SK-N-SH (cell line): ENCODE measurements around the gene CYP1B1. TPM values are rescaled to one million over a fixed set of nuclear protein-coding genes. Genes with fewer than 3 reads are reported as not detected.

Source experiments
- CTCF ChIA-PET: fragments of 300-600, 350-600 bp; formaldehyde crosslinking; extraction: SDS; loops from one replicate; lab custom pipeline; 2021; lab: Yijun Ruan, JAX
- POLR2A ChIA-PET: fragments of 350-600 bp; sonication (Branson Sonifier 250); formaldehyde crosslinking; extraction: SDS; loops from one replicate; lab custom pipeline; 2020; ENCODE audit warnings: antibody characterized with exemption, inconsistent platforms; lab: Yijun Ruan, JAX
- DNase-seq: peaks from one replicate; pipeline ENCODE4 v3.0.0; 2012
- H2AFZ ChIP-seq: fragments of 200-600 bp; sonication (generic); 2 replicates; pipeline ENCODE4 v1.8.1; 2016; ENCODE audit warnings: antibody characterized with exemption, mild to moderate bottlenecking, low read depth
- H3F3A ChIP-seq: fragments of 200-600 bp; sonication (generic); replicated peaks from 2 replicates; pipeline ENCODE3; 2016; ENCODE audit warnings: antibody characterized with exemption, mild to moderate bottlenecking; ENCODE audit not compliant: insufficient read depth
- H3K27ac ChIP-seq, 2 experiments: fragments of 200-500 bp in 1 of 2; fragments of 200-600 bp in 1 of 2; sonication (Bioruptor generic) in 1 of 2; sonication (generic), shearing (Covaris generic) in 1 of 2; 2 replicates each; pipeline versions ENCODE4 v1.5.1 to v1.6.1; 2014 to 2016; ENCODE audit warnings: low read depth in 2 of 2, inconsistent platforms in 1 of 2, low read length in 1 of 2, mild to moderate bottlenecking in 1 of 2, mixed read lengths in 1 of 2
- H3K27me3 ChIP-seq: fragments of 200-600 bp; sonication (generic), shearing (Covaris generic); 2 replicates; pipeline ENCODE4 v1.6.1; 2016; ENCODE audit warnings: mixed run types; ENCODE audit not compliant: insufficient read depth
- H3K36me3 ChIP-seq, 2 experiments: fragments of 200-500 bp in 1 of 2; fragments of 200-600 bp in 1 of 2; sonication (Bioruptor generic) in 1 of 2; sonication (generic) in 1 of 2; replicated peaks in 1 of 2; 2 replicates each; pipeline versions ENCODE3 to v1.5.1; 2014 to 2016; ENCODE audit warnings: low read length in 1 of 2, mild to moderate bottlenecking in 1 of 2; ENCODE audit not compliant: insufficient read depth in 2 of 2, control insufficient read depth in 1 of 2
- H3K4me1 ChIP-seq, 2 experiments: fragments of 200-500 bp in 1 of 2; fragments of 200-600 bp in 1 of 2; sonication (Bioruptor generic) in 1 of 2; sonication (generic), shearing (Covaris generic) in 1 of 2; 2 replicates each; pipeline versions ENCODE4 v1.5.1 to v1.6.1; 2014 to 2016; ENCODE audit warnings: low read depth in 1 of 2, low read length in 1 of 2, mixed run types in 1 of 2; ENCODE audit not compliant: insufficient read depth in 2 of 2, control insufficient read depth in 1 of 2
- H3K4me2 ChIP-seq: fragments of 200-600 bp; sonication (generic), shearing (Covaris generic); 2 replicates; pipeline ENCODE4 v1.6.1; 2017; ENCODE audit warnings: mixed run types
- H3K4me3 ChIP-seq, 2 experiments: fragments of 200-500 bp in 1 of 2; fragments of 200-600 bp in 1 of 2; sonication (Bioruptor generic) in 1 of 2; sonication (generic), shearing (Covaris generic) in 1 of 2; 2 replicates each; pipeline versions ENCODE4 v1.5.1 to v1.8.1; 2014 to 2016; ENCODE audit warnings: low read depth in 2 of 2, inconsistent platforms in 1 of 2, low read length in 1 of 2, mild to moderate bottlenecking in 1 of 2, mixed read lengths in 1 of 2, moderate library complexity in 1 of 2
- H3K79me2 ChIP-seq: fragments of 200-600 bp; sonication (generic); 2 replicates; pipeline ENCODE4 v1.8.1; 2017; ENCODE audit warnings: mild to moderate bottlenecking; ENCODE audit not compliant: insufficient read depth
- H3K9ac ChIP-seq: fragments of 200-600 bp; sonication (generic); 2 replicates; pipeline ENCODE4 v1.6.1; 2017; ENCODE audit warnings: mixed run types
- H3K9me2 ChIP-seq: fragments of 200-600 bp; sonication (generic); 2 replicates; pipeline ENCODE4 v1.6.1; 2017; ENCODE audit warnings: mixed run types
- H3K9me3 ChIP-seq: fragments of 200-600 bp; sonication (generic); 2 replicates; pipeline ENCODE4 v1.6.1; 2017; ENCODE audit warnings: mixed run types, mild to moderate bottlenecking, moderate library complexity
- H4K20me1 ChIP-seq: fragments of 200-600 bp; sonication (generic); 2 replicates; pipeline ENCODE4 v1.6.1; 2017; ENCODE audit warnings: mild to moderate bottlenecking, mixed run types; ENCODE audit not compliant: insufficient read depth
- CTCF ChIP-seq: fragments of 200-600 bp; sonication (generic); IDR thresholded peaks from 2 replicates; pipeline ENCODE4 v1.6.1; 2017; ENCODE audit warnings: antibody characterized with exemption, mild to moderate bottlenecking, moderate library complexity
- ELF1 ChIP-seq: IDR thresholded peaks from 2 replicates; pipeline ENCODE4 v1.4.0; 2012
- EP300 ChIP-seq, 2 experiments: IDR thresholded peaks; 2 replicates each; pipeline versions ENCODE4 v1.4.0 to v1.6.1; 2012; ENCODE audit warnings: borderline replicate concordance in 1 of 2, low read depth in 1 of 2, low read length in 1 of 2
- EZH2phosphoT487 ChIP-seq: fragments of 200-600 bp; sonication (generic); IDR thresholded peaks from 2 replicates; pipeline ENCODE4 v1.6.1; 2017; ENCODE audit warnings: low read depth, mixed run types, mild to moderate bottlenecking, antibody characterized with exemption, moderate library complexity, borderline replicate concordance
- FOSL2 ChIP-seq: IDR thresholded peaks from 2 replicates; pipeline ENCODE4 v1.4.0; 2012; ENCODE audit warnings: low read depth, mild to moderate bottlenecking, moderate library complexity, borderline replicate concordance
- FOXM1 ChIP-seq: IDR thresholded peaks from 2 replicates; pipeline ENCODE4 v1.4.0; 2012; ENCODE audit warnings: low read depth, mild to moderate bottlenecking
- GABPA ChIP-seq: IDR thresholded peaks from 2 replicates; pipeline ENCODE4 v1.4.0; 2012; ENCODE audit warnings: low read depth, mild to moderate bottlenecking
- GATA2 ChIP-seq: sonication (generic); formaldehyde crosslinking; IDR thresholded peaks from 2 replicates; pipeline ENCODE4 v1.5.0; 2020; ENCODE audit warnings: mild to moderate bottlenecking, missing genetic modification reagents
- MXI1 ChIP-seq: IDR thresholded peaks from 2 replicates; pipeline ENCODE4 v1.6.1; 2012; ENCODE audit warnings: mild to moderate bottlenecking, low read depth, low read length, improper control_type of control experiment
- NFIC ChIP-seq: IDR thresholded peaks from 2 replicates; pipeline ENCODE4 v1.4.0; 2012; ENCODE audit warnings: borderline replicate concordance
- NRF1 ChIP-seq: IDR thresholded peaks from 2 replicates; pipeline ENCODE4 v1.6.1; 2012; ENCODE audit warnings: low read depth, mild to moderate bottlenecking, low read length
- PBX3 ChIP-seq: IDR thresholded peaks from 2 replicates; pipeline ENCODE4; 2012
- POLR2AphosphoS5 ChIP-seq: IDR thresholded peaks from 2 replicates; pipeline ENCODE4 v1.6.1; 2012; ENCODE audit warnings: low read depth, low read length
- RAD21 ChIP-seq: IDR thresholded peaks from 2 replicates; pipeline ENCODE4 v1.6.1; 2012; ENCODE audit warnings: mild to moderate bottlenecking, low read length
- RCOR1 ChIP-seq: fragments of 150-350 bp; IDR thresholded peaks from 2 replicates; pipeline ENCODE4 v1.6.1; 2017; ENCODE audit warnings: antibody characterized with exemption, low read length
- RXRA ChIP-seq: IDR thresholded peaks from 2 replicates; pipeline ENCODE4 v1.4.0; 2012; ENCODE audit warnings: low read depth, mild to moderate bottlenecking, borderline replicate concordance
- SMC3 ChIP-seq: IDR thresholded peaks from 2 replicates; pipeline ENCODE4 v1.6.1; 2012; ENCODE audit warnings: low read depth, low read length, improper control_type of control experiment
- TEAD4 ChIP-seq: IDR thresholded peaks from 2 replicates; pipeline ENCODE4 v1.4.0; 2012; ENCODE audit warnings: mild to moderate bottlenecking, borderline replicate concordance; ENCODE audit not compliant: insufficient read depth
- USF1 ChIP-seq: IDR thresholded peaks from 2 replicates; pipeline ENCODE4 v1.4.0; 2012; ENCODE audit warnings: low read depth, borderline replicate concordance
- USF2 ChIP-seq: fragments of 150-350 bp; IDR thresholded peaks from 2 replicates; pipeline ENCODE4 v1.6.1; 2017; ENCODE audit warnings: antibody characterized with exemption, low read length, low read depth, borderline replicate concordance
- YY1 ChIP-seq: IDR thresholded peaks from 2 replicates; pipeline ENCODE4 v1.4.0; 2012; ENCODE audit warnings: low read depth, mild to moderate bottlenecking
- WGBS: methylation state at CpG from one replicate; pipeline ENCODE4 v1.1.6; 2017; ENCODE audit warnings: low lambda C conversion rate; 5-methylcytosine and 5-hydroxymethylcytosine counted together
- polyA plus RNA-seq, 3 experiments: library from polyadenylated mRNA; depleted of rRNA; stranded (reverse); fragments of >200 nt; gene quantifications; 2 replicates each; pipeline ENCODE4 v1.2.3, GENCODE V29; 2012

The CYP1B1 gene
- polyA plus RNA-seq, 1 of the 3 experiments (the other 2 are of a cell fraction) = 0.20 TPM

GRCh38 chr2:38039121-38039910 is 36.6 kb downstream of the CYP1B1 start:
- Histone ChIP-seq H4K20me1 (no peaks in the 10 kb centered on the region), H3K9ac (no peak overlapping the region), H3K27me3 (peaks cover 8% of the 10 kb centered on the region; the same call in 1 of the 2 replicates), H3K79me2 (no peaks in the 10 kb centered on the region), H3K9me2 (no peaks in the 10 kb centered on the region), H3K4me3 (no peak overlapping the region), H2AFZ (no peak overlapping the region), H3K4me1 (no peaks in the 10 kb centered on the region), H3K36me3 (no peaks in the 10 kb centered on the region), H3K4me2 (no peak overlapping the region), H3F3A (no peaks in the 10 kb centered on the region), H3K27ac (no peak overlapping the region), H3K9me3 (no peaks in the 10 kb centered on the region)
- ChIA-PET POLR2A (no interaction called here), CTCF (interaction anchor here (2.0 kb wide), 1 partner anchor 37 kb away, joined by 9 read pairs; the partner anchor contains the start of gene CYP1B1)
- TF ChIP-seq RAD21 (no peak), RCOR1 (no peak), MXI1 (no peak), GABPA (no peak), GATA2 (CRISPR knock-in tag) (no peak), FOSL2 (no peak), POLR2AphosphoS5 (no peak)
- no peak for DNase-seq
- 77% methylated on average over 9 of the region's 9 CpGs for WGBS

GRCh38 chr2:38038682-38039081 is 37.3 kb downstream of the CYP1B1 start:
- no peak overlapping the region for H3K27ac ChIP-seq
- TF ChIP-seq NFIC = no peak
- no peak for TF ChIP-seq ELF1
- no peak for TF ChIP-seq RXRA
- TF ChIP-seq GABPA = no peak
- TF ChIP-seq FOSL2 = no peak
- TF ChIP-seq USF2 = no peak
- TF ChIP-seq CTCF = no peak
- TF ChIP-seq PBX3 = no peak
- TF ChIP-seq NRF1 = no peak
- no peak for TF ChIP-seq POLR2AphosphoS5
- no peak for TF ChIP-seq MXI1
- TF ChIP-seq YY1 = no peak
- TF ChIP-seq FOXM1 = no peak
- TF ChIP-seq TEAD4 = no peak
- TF ChIP-seq RAD21 = no peak
- TF ChIP-seq RCOR1 = no peak
- no peak for TF ChIP-seq EZH2phosphoT487
- no peak for TF ChIP-seq SMC3
- no peak for TF ChIP-seq USF1
- no peak for TF ChIP-seq EP300 (IDR thresholded peaks at IDR 0.05; ENCODE audit: borderline replicate concordance in 1 of 2, low read depth in 1 of 2, low read length in 1 of 2)
- no peak overlapping the region for H3K4me3 ChIP-seq
- H4K20me1 ChIP-seq = no peaks in the 10 kb centered on the region
- CTCF ChIA-PET = interaction anchor here (1.0 to 2.0 kb wide), 2 partner anchors 38 to 56 kb away, joined by 3 to 9 read pairs; partner anchors contain the start of gene CYP1B1
- no peak for DNase-seq
- H3K9me3 ChIP-seq = no peaks in the 10 kb centered on the region
- H3F3A ChIP-seq = no peaks in the 10 kb centered on the region
- H2AFZ ChIP-seq = no peak overlapping the region
- no peaks in the 10 kb centered on the region for H3K4me1 ChIP-seq
- no peak overlapping the region for H3K4me2 ChIP-seq
- WGBS = 71% methylated on average over 5 of the region's 5 CpGs
- H3K27me3 ChIP-seq = peaks cover 8% of the 10 kb centered on the region; the same call in 1 of the 2 replicates
- no peaks in the 10 kb centered on the region for H3K9me2 ChIP-seq
- H3K36me3 ChIP-seq = no peaks in the 10 kb centered on the region
- no peak overlapping the region for H3K9ac ChIP-seq
- H3K79me2 ChIP-seq = no peaks in the 10 kb centered on the region
- POLR2A ChIA-PET = no interaction called here
